AG10803 (cell line): ENCODE data around the gene CCR2.

ENCODE experiments used
- DNase-seq: peaks from one replicate; pipeline ENCODE4 v3.0.0; 2010; ENCODE audit warnings: low read depth
- H3K4me3 ChIP-seq: 2 replicates; pipeline ENCODE4 v1.5.1; 2011; ENCODE audit warnings: mild to moderate bottlenecking, low read length, control low read depth
- TF ChIP-seq, protein P1 (sequence below): conservative IDR thresholded peaks from 2 replicates; pipeline ENCODE4 v1.5.1; 2011; ENCODE audit warnings: mild to moderate bottlenecking, low read length, control low read depth, inconsistent platforms

CCR2 gene

GRCh38 chr3:46405301-46406019 lies 51.5 kb downstream of the CCR2 start:
- H3K4me3 ChIP-seq, result no peak overlapping the region
- TF ChIP-seq, protein P1, sequence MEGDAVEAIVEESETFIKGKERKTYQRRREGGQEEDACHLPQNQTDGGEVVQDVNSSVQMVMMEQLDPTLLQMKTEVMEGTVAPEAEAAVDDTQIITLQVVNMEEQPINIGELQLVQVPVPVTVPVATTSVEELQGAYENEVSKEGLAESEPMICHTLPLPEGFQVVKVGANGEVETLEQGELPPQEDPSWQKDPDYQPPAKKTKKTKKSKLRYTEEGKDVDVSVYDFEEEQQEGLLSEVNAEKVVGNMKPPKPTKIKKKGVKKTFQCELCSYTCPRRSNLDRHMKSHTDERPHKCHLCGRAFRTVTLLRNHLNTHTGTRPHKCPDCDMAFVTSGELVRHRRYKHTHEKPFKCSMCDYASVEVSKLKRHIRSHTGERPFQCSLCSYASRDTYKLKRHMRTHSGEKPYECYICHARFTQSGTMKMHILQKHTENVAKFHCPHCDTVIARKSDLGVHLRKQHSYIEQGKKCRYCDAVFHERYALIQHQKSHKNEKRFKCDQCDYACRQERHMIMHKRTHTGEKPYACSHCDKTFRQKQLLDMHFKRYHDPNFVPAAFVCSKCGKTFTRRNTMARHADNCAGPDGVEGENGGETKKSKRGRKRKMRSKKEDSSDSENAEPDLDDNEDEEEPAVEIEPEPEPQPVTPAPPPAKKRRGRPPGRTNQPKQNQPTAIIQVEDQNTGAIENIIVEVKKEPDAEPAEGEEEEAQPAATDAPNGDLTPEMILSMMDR, result no peak
- DNase-seq, result no peak

GRCh38 chr3:46406443-46406787 lies 52.5 kb downstream of the CCR2 start:
- no peak overlapping the region for H3K4me3 ChIP-seq
- DNase-seq, result no peak
- TF ChIP-seq, protein P1, result no peak

- DNase-seq, result peak; percentile 18
- H3K4me3 ChIP-seq, result peak within 1 kb of the TSS; percentile 32
- TF ChIP-seq, protein P1, result no peak
These were observed 53.1 kb downstream of the CCR2 start, which contains the start of the genes CCR5AS and CCRL2 for GRCh38 chr3:46406788-46407611. Gene CCR5AS, minus strand, starts transcription at chr3:46407066. Gene CCRL2, plus strand, starts transcription at chr3:46407259. Its CDS starts 821 bp downstream, at chr3:46408080.

DNA sequence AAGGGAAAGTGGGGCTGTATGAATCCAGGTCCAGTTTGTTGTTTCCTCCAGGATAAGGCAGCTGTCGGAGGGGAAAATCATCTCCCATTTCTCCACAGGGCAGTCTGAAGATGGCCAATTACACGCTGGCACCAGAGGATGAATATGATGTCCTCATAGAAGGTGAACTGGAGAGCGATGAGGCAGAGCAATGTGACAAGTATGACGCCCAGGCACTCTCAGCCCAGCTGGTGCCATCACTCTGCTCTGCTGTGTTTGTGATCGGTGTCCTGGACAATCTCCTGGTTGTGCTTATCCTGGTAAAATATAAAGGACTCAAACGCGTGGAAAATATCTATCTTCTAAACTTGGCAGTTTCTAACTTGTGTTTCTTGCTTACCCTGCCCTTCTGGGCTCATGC lies 54.1 kb downstream of the CCR2 start:
- no peak for DNase-seq
- H3K4me3 ChIP-seq, result no peak overlapping the region
- TF ChIP-seq, protein P1, result no peak

- TF ChIP-seq, protein P1, result no peak
- no peak overlapping the region for H3K4me3 ChIP-seq
- DNase-seq, result no peak
These were observed 54.9 kb downstream of the CCR2 start for GRCh38 chr3:46408853-46409252.

GRCh38 chr3:46409739-46410489 lies 56.0 kb downstream of the CCR2 start:
- no peak overlapping the region for H3K4me3 ChIP-seq
- TF ChIP-seq, protein P1, result no peak
- no peak for DNase-seq
